ENCODE results near the gene AVEN.

AVEN gene

DNA sequence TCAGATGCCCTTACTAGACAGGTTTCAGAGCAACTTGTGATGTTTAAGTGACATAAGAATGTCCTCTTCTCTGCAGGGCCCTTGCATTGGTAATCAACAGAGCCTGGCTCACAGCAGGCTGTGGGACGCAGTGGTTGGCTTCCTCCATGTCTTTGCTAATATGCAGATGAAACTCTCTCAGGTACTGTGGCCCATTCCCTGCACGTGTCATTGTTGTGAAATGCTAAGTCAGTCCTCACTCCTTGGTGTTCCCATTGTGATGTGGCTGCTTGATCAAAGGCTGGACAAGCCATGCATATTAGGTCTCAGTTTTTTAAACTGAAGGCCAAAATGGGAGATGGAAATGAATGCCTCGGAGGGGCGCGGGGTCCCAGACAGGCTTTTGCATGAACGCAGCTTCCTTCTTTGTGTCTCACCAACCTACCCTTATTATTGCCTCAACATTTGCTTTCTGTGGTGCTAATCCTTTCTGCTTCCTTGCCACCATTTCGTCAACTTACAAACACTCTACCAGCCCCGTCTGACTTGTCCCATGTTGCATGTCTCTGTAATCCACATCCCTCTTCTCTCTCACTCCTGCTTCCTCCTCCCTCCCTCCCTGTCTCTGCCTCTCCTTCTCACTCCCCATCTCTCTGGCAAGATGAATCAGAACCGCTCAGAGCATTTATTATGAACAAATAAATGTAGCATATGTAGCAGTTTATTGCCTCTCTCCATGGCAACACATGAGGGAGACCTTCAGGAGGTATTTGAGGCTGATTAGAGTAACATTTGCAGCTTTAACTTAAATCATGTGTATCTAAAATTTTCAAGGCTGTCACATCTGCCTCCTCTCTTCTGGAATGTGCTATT, 203.9 kb downstream of the AVEN start:
- H3K79me2 ChIP-seq (ENCODE audit: low read length), result no peaks in the 10 kb centered on the region
- no peak overlapping the region for H3K9ac ChIP-seq (ENCODE audit: low read length)
- no peaks in the 10 kb centered on the region for H3K9me3 ChIP-seq (replicated peaks; ENCODE audit: insufficient read depth, low read length)
- H3K27ac ChIP-seq (ENCODE audit: low read length), result no peak overlapping the region
- no peaks in the 10 kb centered on the region for H4K20me1 ChIP-seq (ENCODE audit: insufficient read depth, low read length)
- H3K36me3 ChIP-seq (replicated peaks; ENCODE audit: insufficient read depth, low read length), result no peaks in the 10 kb centered on the region
- H3K4me3 ChIP-seq (ENCODE audit: low read length), result no peak overlapping the region
- H3K4me2 ChIP-seq (ENCODE audit: low read depth, low read length), result no peak overlapping the region
- TF ChIP-seq EZH2 (optimal IDR thresholded peaks at IDR 0.05; ENCODE audit: low read depth, low read length), result no peak
- TF ChIP-seq, protein P1, sequence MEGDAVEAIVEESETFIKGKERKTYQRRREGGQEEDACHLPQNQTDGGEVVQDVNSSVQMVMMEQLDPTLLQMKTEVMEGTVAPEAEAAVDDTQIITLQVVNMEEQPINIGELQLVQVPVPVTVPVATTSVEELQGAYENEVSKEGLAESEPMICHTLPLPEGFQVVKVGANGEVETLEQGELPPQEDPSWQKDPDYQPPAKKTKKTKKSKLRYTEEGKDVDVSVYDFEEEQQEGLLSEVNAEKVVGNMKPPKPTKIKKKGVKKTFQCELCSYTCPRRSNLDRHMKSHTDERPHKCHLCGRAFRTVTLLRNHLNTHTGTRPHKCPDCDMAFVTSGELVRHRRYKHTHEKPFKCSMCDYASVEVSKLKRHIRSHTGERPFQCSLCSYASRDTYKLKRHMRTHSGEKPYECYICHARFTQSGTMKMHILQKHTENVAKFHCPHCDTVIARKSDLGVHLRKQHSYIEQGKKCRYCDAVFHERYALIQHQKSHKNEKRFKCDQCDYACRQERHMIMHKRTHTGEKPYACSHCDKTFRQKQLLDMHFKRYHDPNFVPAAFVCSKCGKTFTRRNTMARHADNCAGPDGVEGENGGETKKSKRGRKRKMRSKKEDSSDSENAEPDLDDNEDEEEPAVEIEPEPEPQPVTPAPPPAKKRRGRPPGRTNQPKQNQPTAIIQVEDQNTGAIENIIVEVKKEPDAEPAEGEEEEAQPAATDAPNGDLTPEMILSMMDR (IDR thresholded peaks at IDR 0.05; ENCODE audit: low read length), result no peak
- H3K9me2 ChIP-seq (replicated peaks; ENCODE audit: insufficient read depth, low read length), result no peaks in the 10 kb centered on the region
- H2AFZ ChIP-seq (ENCODE audit: low read length), result no peak overlapping the region
- H3K4me1 ChIP-seq (ENCODE audit: low read length), result no peaks in the 10 kb centered on the region
- H3K27me3 ChIP-seq (replicated peaks; ENCODE audit: insufficient read depth, low read length), result no peaks in the 10 kb centered on the region
- DNase-seq, result no peak
- H3F3A ChIP-seq (ENCODE audit: insufficient read depth, low read length), result no peaks in the 10 kb centered on the region

- Histone ChIP-seq H2AFZ (ENCODE audit: low read length) (no peak overlapping the region), H4K20me1 (ENCODE audit: insufficient read depth, low read length) (no peaks in the 10 kb centered on the region), H3F3A (ENCODE audit: insufficient read depth, low read length) (no peaks in the 10 kb centered on the region), H3K4me2 (ENCODE audit: low read depth, low read length) (no peak overlapping the region), H3K4me1 (ENCODE audit: low read length) (no peaks in the 10 kb centered on the region), H3K9me3 (replicated peaks; ENCODE audit: insufficient read depth, low read length) (no peaks in the 10 kb centered on the region), H3K27me3 (replicated peaks; ENCODE audit: insufficient read depth, low read length) (no peaks in the 10 kb centered on the region), H3K9me2 (replicated peaks; ENCODE audit: insufficient read depth, low read length) (no peaks in the 10 kb centered on the region), H3K79me2 (ENCODE audit: low read length) (no peaks in the 10 kb centered on the region), H3K36me3 (replicated peaks; ENCODE audit: insufficient read depth, low read length) (no peaks in the 10 kb centered on the region), H3K9ac (ENCODE audit: low read length) (no peak overlapping the region), H3K4me3 (ENCODE audit: low read length) (no peak overlapping the region), H3K27ac (ENCODE audit: low read length) (no peak overlapping the region)
- TF ChIP-seq EZH2phosphoT487 (IDR thresholded peaks at IDR 0.05; ENCODE audit: low read length) (no peak), EZH2 (optimal IDR thresholded peaks at IDR 0.05; ENCODE audit: low read depth, low read length) (no peak)
- TF ChIP-seq, protein P1 (IDR thresholded peaks at IDR 0.05; ENCODE audit: low read length), result no peak
- DNase-seq, result no peak
Observed at GRCh38 chr15:33831646-33832045, 207.4 kb downstream of the AVEN start.

DNA sequence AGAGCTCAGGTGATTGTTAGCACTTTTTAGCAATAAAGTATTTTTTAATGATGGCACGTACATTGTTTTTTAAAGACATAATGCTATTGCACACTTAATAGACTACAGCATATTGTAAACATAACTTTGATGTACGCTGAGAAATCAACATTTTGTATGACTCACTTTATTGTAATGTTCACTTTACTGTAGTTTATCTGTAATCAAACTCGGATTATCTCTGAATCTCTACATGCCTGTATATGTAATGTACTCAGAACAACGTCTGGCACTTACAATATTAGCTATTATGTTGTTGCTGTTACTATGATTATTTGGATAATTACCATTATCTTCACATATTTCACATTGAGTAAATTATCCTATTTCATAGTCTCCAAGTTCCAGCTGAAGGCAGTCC, 208.7 kb downstream of the AVEN start:
- no peaks in the 10 kb centered on the region for H4K20me1 ChIP-seq (ENCODE audit: insufficient read depth, low read length)
- H3K27me3 ChIP-seq (replicated peaks; ENCODE audit: insufficient read depth, low read length), result no peaks in the 10 kb centered on the region
- H3K9me3 ChIP-seq (replicated peaks; ENCODE audit: insufficient read depth, low read length), result no peaks in the 10 kb centered on the region
- H3K4me3 ChIP-seq (ENCODE audit: low read length), result no peak overlapping the region
- no peaks in the 10 kb centered on the region for H3K9me2 ChIP-seq (replicated peaks; ENCODE audit: insufficient read depth, low read length)
- no peaks in the 10 kb centered on the region for H3F3A ChIP-seq (ENCODE audit: insufficient read depth, low read length)
- TF ChIP-seq EZH2 (optimal IDR thresholded peaks at IDR 0.05; ENCODE audit: low read depth, low read length) (no peak), EZH2phosphoT487 (IDR thresholded peaks at IDR 0.05; ENCODE audit: low read length) (no peak)
- TF ChIP-seq, protein P1 (IDR thresholded peaks at IDR 0.05; ENCODE audit: low read length), result no peak
- H2AFZ ChIP-seq (ENCODE audit: low read length), result no peak overlapping the region
- no peak overlapping the region for H3K9ac ChIP-seq (ENCODE audit: low read length)
- no peak overlapping the region for H3K4me2 ChIP-seq (ENCODE audit: low read depth, low read length)
- H3K27ac ChIP-seq (ENCODE audit: low read length), result no peak overlapping the region
- H3K79me2 ChIP-seq (ENCODE audit: low read length), result no peaks in the 10 kb centered on the region
- H3K36me3 ChIP-seq (replicated peaks; ENCODE audit: insufficient read depth, low read length), result no peaks in the 10 kb centered on the region
- no peak for DNase-seq
- H3K4me1 ChIP-seq (ENCODE audit: low read length), result no peaks in the 10 kb centered on the region
